A673 (cell line): Measurements from ENCODE around the gene MMP24.

Experiments used
- CTCF ChIP-seq: fragments of 300-800, 200-600 bp; sonication (generic); conservative IDR thresholded peaks from 2 replicates; pipeline ENCODE4 v1.5.1; 2017; ENCODE audit warnings: low read depth, mild to moderate bottlenecking, antibody characterized with exemption, low read length, moderate library complexity, mixed read lengths
- EZH2 ChIP-seq: fragments of 200-600 bp; sonication (generic); IDR thresholded peaks from 2 replicates; pipeline ENCODE4 v1.6.1; 2017; ENCODE audit warnings: borderline replicate concordance, low read depth, mild to moderate bottlenecking, mixed read lengths, antibody characterized with exemption, low read length; ENCODE audit not compliant: poor library complexity, severe bottlenecking

- TF ChIP-seq CTCF (no peak), EZH2 (no peak)
These were observed 11.2 kb upstream of the MMP24 start for GRCh38 chr20:35215066-35215956.
